ENCODE results near the gene ABLIM1. TPM values are rescaled to one million over a fixed set of nuclear protein-coding genes. Genes with fewer than 3 reads are reported as not detected.

Gene ABLIM1
- total and polyA plus RNA-seq, 10 of the 15 experiments (the other 5 are each of a cell fraction or from before 2014, with no cell fraction given): 14.2 to 50.5 (median 28.1) TPM

DNA sequence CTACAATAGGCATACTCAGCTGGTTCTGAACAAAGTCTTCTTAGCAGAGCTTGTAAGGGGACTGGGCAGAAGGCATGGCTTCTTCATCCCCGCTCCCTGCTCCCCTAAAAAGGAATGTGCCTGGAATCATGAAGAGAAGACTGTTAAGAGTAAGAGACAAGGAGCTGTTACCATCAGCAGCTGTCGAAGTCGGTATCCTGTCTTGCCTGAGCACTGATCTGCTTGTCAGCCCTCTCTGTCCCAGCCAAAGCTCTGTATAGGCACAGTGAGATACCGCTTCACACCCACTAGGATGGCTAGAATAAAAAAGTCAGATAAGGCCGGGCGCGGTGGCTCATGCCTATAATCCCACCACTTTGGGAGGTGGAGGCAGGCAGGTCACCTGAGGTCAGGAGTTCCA is 2.4 kb downstream of the ABLIM1 start:
- BruUV-seq (replicated peaks): no TSS peak
- ChIA-PET CTCF (no interaction called here), POLR2A (no interaction called here), SMC1A (ENCODE audit: uncharacterized antibody, unreplicated experiment) (no interaction called here), RAD21 (ENCODE audit: unreplicated experiment) (no interaction called here)
- Histone ChIP-seq H3K9me3 (replicated peaks; ENCODE audit: control insufficient read depth, insufficient read depth, low read length) (no peaks in the 10 kb centered on the region), H3K9ac (ENCODE audit: control insufficient read depth, insufficient read depth, low read length) (no peak overlapping the region), H3K4me1 (ENCODE audit: control insufficient read depth, insufficient read depth, low read length) (no peaks in the 10 kb centered on the region), H3K27me3 (replicated peaks in 1 of 2; ENCODE audit: control insufficient read depth in 2 of 2, insufficient read depth in 2 of 2, low read length in 1 of 2) (no peaks in the 10 kb centered on the region; a peak in 2 of 4 replicates), H4K20me1 (ENCODE audit: control insufficient read depth, insufficient read depth) (no peaks in the 10 kb centered on the region), H3K4me2 (ENCODE audit: control insufficient read depth, insufficient read depth) (no peak overlapping the region), H3K79me2 (ENCODE audit: control insufficient read depth, insufficient read depth, low read length) (no peaks in the 10 kb centered on the region), H3K36me3 (ENCODE audit: control insufficient read depth in 2 of 2, insufficient read depth in 2 of 2, low read length in 1 of 2) (no peaks in the 10 kb centered on the region), H2AFZ (ENCODE audit: control insufficient read depth, low read depth, low read length) (no peak overlapping the region), H3K4me3 (no peak overlapping the region), H3K27ac (ENCODE audit: control insufficient read depth, insufficient read depth) (no peak overlapping the region)
- WGBS (ENCODE audit: insufficient coverage, insufficient replicate concordance, low lambda C conversion rate, missing lambda C conversion rate): 55% methylated on average over 7 of the region's 7 CpGs
- in situ Hi-C loops (cut with MboI) (no loop called here), intact Hi-C loops (cut with micrococcal nuclease; ENCODE audit: unreplicated experiment) (no loop called here)
- DNase-seq (ENCODE audit: low read depth, low spot score): no peak
- TF ChIP-seq, protein P1, sequence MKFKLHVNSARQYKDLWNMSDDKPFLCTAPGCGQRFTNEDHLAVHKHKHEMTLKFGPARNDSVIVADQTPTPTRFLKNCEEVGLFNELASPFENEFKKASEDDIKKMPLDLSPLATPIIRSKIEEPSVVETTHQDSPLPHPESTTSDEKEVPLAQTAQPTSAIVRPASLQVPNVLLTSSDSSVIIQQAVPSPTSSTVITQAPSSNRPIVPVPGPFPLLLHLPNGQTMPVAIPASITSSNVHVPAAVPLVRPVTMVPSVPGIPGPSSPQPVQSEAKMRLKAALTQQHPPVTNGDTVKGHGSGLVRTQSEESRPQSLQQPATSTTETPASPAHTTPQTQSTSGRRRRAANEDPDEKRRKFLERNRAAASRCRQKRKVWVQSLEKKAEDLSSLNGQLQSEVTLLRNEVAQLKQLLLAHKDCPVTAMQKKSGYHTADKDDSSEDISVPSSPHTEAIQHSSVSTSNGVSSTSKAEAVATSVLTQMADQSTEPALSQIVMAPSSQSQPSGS (IDR thresholded peaks at IDR 0.05; ENCODE audit: low read length): no peak
- TF ChIP-seq ZZZ3 (IDR thresholded peaks at IDR 0.05; ENCODE audit: control insufficient read depth, insufficient read length, low read depth) (no peak), CBX5 (IDR thresholded peaks at IDR 0.05; ENCODE audit: low read depth) (no peak), TBL1XR1 (IDR thresholded peaks at IDR 0.05; ENCODE audit: low read depth, low read length) (no peak), MYB (IDR thresholded peaks at IDR 0.05; ENCODE audit: borderline replicate concordance, low read depth, low read length) (no peak), SMC3 (IDR thresholded peaks at IDR 0.05; ENCODE audit: borderline replicate concordance, low read length) (no peak)
- TF ChIP-seq, protein P2, sequence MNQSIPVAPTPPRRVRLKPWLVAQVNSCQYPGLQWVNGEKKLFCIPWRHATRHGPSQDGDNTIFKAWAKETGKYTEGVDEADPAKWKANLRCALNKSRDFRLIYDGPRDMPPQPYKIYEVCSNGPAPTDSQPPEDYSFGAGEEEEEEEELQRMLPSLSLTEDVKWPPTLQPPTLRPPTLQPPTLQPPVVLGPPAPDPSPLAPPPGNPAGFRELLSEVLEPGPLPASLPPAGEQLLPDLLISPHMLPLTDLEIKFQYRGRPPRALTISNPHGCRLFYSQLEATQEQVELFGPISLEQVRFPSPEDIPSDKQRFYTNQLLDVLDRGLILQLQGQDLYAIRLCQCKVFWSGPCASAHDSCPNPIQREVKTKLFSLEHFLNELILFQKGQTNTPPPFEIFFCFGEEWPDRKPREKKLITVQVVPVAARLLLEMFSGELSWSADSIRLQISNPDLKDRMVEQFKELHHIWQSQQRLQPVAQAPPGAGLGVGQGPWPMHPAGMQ (IDR thresholded peaks at IDR 0.05; ENCODE audit: borderline replicate concordance): no peak
- ATAC-seq: no peak
- no peak for FAIRE-seq
